ENCODE measurements around the gene BICDL1. TPM values are rescaled to one million over a fixed set of nuclear protein-coding genes. Genes with fewer than 3 reads are reported as not detected.

The BICDL1 gene
- total RNA-seq, 1 experiment from 2014 or later = 22.2 TPM

- TF ChIP-seq REST (IDR thresholded peaks at IDR 0.05; ENCODE audit: insufficient read depth in 1 of 2, low read depth in 2 of 2, low read length in 1 of 2) = no peak
- TF ChIP-seq SIN3A (IDR thresholded peaks at IDR 0.05; ENCODE audit: borderline replicate concordance, insufficient read depth, low read depth, low read length) = no peak
- no peak for TF ChIP-seq TCF7L2 (IDR thresholded peaks at IDR 0.05; ENCODE audit: low read depth, low read length)
- no peak for TF ChIP-seq POLR2AphosphoS5 (IDR thresholded peaks at IDR 0.05; ENCODE audit: low read depth, low read length)
- TF ChIP-seq CTCF (IDR thresholded peaks at IDR 0.05) = no peak
- DNase-seq (ENCODE audit: low read depth, low spot score) (no peak), ATAC-seq (no peak)
- no TSS peak for BruUV-seq (replicated peaks)
- H3K27ac ChIP-seq (ENCODE audit: low read length) = no peak overlapping the region
- intact Hi-C loops (cut with micrococcal nuclease; ENCODE audit: unreplicated experiment) = no loop called here
- CTCF ChIA-PET = no interaction called here
- no peak overlapping the region for H3K4me3 ChIP-seq (ENCODE audit: low read depth in 2 of 2, low read length in 2 of 2)
- H3K9me3 ChIP-seq (ENCODE audit: control insufficient read depth, insufficient read depth, low read depth, low read length) = no peaks in the 10 kb centered on the region
- H3K36me3 ChIP-seq (ENCODE audit: control insufficient read depth, insufficient read depth, low read length) = peaks cover 34% of the 10 kb centered on the region
- H3K27me3 ChIP-seq (ENCODE audit: control insufficient read depth, insufficient read depth, low read length) = no peaks in the 10 kb centered on the region
- no peaks in the 10 kb centered on the region for H3K4me1 ChIP-seq (ENCODE audit: control insufficient read depth, insufficient read depth, low read length)
- POLR2A ChIA-PET = interaction anchor here (0.6 kb wide), 1 partner anchor 9 kb away, joined by 6 read pairs; no protein-coding TSS in a partner anchor
- in situ Hi-C loops (cut with HindIII; ENCODE audit: low pct_unique_long_range_greater_than_20kb, low sequenced_read_pairs) = no loop called here
Measured at GRCh38 chr12:120126635-120127005, 137.6 kb downstream of the BICDL1 start.

- no peaks in the 10 kb centered on the region for H3K9me3 ChIP-seq (ENCODE audit: control insufficient read depth, insufficient read depth, low read depth, low read length)
- intact Hi-C loops (cut with micrococcal nuclease; ENCODE audit: unreplicated experiment) = no loop called here
- H3K36me3 ChIP-seq (ENCODE audit: control insufficient read depth, insufficient read depth, low read length) = peaks cover 47% of the 10 kb centered on the region
- BruUV-seq (replicated peaks) = no TSS peak
- POLR2A ChIA-PET = no interaction called here
- H3K27ac ChIP-seq (ENCODE audit: low read length) = no peak overlapping the region
- no peaks in the 10 kb centered on the region for H3K4me1 ChIP-seq (ENCODE audit: control insufficient read depth, insufficient read depth, low read length)
- ATAC-seq (no peak), DNase-seq (ENCODE audit: low read depth, low spot score) (no peak)
- no peak for TF ChIP-seq SIN3A (IDR thresholded peaks at IDR 0.05; ENCODE audit: borderline replicate concordance, insufficient read depth, low read depth, low read length)
- no peak for TF ChIP-seq CTCF (IDR thresholded peaks at IDR 0.05)
- no peak for TF ChIP-seq TCF7L2 (IDR thresholded peaks at IDR 0.05; ENCODE audit: low read depth, low read length)
- no peak for TF ChIP-seq REST (IDR thresholded peaks at IDR 0.05; ENCODE audit: insufficient read depth in 1 of 2, low read depth in 2 of 2, low read length in 1 of 2)
- TF ChIP-seq POLR2AphosphoS5 (IDR thresholded peaks at IDR 0.05; ENCODE audit: low read depth, low read length) = no peak
- in situ Hi-C loops (cut with HindIII; ENCODE audit: low pct_unique_long_range_greater_than_20kb, low sequenced_read_pairs) = no loop called here
- no peaks in the 10 kb centered on the region for H3K27me3 ChIP-seq (ENCODE audit: control insufficient read depth, insufficient read depth, low read length)
- CTCF ChIA-PET = no interaction called here
- H3K4me3 ChIP-seq (ENCODE audit: low read depth in 2 of 2, low read length in 2 of 2) = no peak overlapping the region
Measured at GRCh38 chr12:120130011-120130410, 141.0 kb downstream of the BICDL1 start.

All from Panc1 (cell line).